Lower leg skin (tissue), 3 donors: ENCODE data around the gene LRP1B.

Source experiments
- CTCF ChIP-seq, 3 donors: fragments of 450-650 bp; IDR thresholded peaks; one replicate each; pipeline ENCODE4 v1.5.1; 2016; ENCODE audit warnings: antibody characterized with exemption in 3 of 3, mild to moderate bottlenecking in 3 of 3, moderate library complexity in 2 of 3
- POLR2A ChIP-seq, 2 donors: fragments of 450-650 bp; IDR thresholded peaks; one replicate each; pipeline ENCODE4 v1.6.1; 2016 to 2017; ENCODE audit warnings: antibody characterized with exemption in 2 of 2, mild to moderate bottlenecking in 1 of 2, moderate library complexity in 1 of 2

- TF ChIP-seq CTCF (IDR thresholded peaks at IDR 0.05) = no peak
- no peak for TF ChIP-seq POLR2A (IDR thresholded peaks at IDR 0.05)
These were observed 1881.0 kb downstream of the LRP1B start for GRCh38 chr2:140249821-140250220.
